HPDE6-E6E7 (cell line): ENCODE data around the gene CCL16.
"Not testable (repeated sequence)": the region's sequence is repeated elsewhere in the genome, so short reads cannot be mapped to it uniquely, and the experiment has no call there.

ENCODE experiments used
- DNase-seq: peaks from one replicate; pipeline ENCODE4 v3.0.0; 2011; ENCODE audit warnings: missing footprints; ENCODE audit errors: extremely low spot score

The CCL16 gene

DNA sequence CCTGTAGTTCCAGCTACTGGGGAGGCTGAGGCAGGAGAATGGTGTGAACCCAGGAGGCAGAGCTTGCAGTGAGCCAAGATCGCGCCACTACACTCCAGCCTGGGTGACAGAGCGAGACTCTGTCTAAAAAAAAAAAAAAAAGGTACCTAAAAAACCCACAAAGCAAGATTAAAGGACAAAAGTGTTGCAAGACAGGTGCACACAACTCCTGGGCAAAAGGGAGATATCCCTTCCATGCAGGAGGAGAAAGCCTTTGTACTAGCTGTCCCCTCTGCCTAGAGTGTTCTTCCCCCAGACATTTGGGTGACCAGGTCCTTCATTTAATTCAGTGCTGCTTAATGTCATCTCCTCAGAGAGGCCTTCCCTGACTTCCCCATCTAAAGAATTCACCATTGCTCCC is 42.8 kb downstream of the CCL16 start:
- not testable (repeated sequence) for DNase-seq

- DNase-seq = no peak
Measured at GRCh38 chr17:35936063-35936462, 45.2 kb downstream of the CCL16 start.

GRCh38 chr17:35934760-35935159 is 46.5 kb downstream of the CCL16 start:
- DNase-seq = no peak

DNA sequence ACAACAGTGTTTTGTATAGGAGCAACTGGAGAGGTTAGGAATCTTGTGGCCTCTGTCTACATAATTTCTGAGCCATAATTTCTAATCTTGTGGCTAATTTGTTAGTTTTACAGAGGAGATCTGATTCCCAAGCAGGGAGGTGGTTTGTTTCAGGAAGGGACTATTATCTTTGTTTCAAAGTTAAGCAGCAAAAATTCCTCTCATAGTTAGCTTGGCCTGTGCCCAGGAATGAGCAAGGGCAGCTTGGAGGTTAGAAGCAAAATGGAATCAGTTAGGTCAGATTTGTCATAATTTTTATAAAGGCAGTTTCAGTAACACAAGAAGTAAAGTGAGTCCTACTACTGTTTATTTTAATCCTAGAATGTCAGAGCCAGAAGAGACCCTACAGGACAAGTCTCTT is 48.7 kb downstream of the CCL16 start:
- no peak for DNase-seq

DNA sequence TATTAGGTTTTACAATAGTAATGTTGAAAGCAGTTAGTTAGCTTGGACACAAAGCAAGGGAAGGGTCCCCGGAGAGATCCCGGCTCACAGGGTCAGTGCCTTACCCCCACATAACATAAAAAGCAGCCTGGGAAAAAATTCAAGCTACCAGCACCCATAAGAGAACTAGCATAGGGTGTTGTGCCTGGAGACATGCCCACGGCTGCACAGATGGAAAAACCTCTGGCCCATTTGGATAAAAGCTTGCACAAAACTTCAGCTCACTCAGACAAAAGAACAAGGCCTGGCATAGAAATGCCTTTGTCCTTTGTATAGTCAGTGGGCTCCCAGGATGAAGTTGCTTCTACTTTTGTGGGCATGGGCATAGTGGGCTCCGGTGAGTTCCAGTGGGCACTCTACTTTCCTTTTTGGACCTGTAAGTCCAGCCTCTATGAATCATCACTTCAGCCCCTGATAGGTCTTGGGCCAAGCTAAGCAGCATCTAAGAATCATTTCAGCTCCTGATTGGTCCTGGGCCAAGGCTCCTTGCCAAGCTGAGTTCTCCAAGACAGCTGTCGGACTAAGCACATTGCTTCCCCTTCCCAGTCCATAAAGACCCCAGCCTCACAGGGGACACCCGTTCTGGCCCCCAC is 49.4 kb downstream of the CCL16 start:
- DNase-seq = no peak

DNA sequence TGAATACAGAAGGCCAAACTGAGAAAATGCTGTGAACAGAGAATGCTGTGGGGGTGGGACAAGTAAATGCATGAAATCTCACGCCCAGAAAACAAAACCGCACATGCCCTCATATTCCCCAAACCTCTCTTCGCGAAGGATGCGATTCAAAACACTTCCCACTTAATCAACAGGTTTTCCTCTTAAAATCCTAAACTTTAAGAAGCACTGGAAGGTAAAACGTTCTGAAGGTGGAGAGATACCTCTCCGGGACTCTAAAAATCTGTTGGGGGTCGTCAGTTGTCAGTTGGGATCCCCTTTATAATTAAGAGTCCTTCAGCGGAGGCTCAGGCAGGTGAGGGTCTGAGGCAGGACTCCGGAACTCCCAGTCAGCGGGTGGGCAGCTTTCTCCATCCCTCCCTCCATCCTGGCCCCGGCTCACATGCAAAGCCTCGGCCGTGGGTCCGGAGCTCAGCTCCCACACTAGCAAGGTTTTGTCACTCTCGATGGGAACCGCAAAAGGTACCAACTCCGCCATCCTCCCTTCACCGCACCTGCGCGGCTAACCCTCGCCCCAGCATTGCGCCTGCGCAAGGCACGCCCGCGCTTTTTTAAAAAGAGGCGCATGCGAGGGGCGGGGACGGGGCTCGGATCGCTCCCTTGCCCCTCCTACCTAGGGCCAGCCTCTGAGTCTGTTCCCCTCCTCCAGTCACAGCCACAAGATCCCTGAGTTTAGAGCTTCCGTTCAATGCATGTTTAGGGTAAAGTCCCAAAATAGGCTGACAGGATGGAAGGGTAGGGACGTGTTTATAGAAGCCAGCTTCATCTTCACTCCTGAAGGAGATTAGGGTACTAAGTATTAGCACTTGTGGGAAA is 50.9 kb downstream of the CCL16 start, which contains the start of gene RDM1:
RDM1 (minus strand) TSS at position 563 of the 855 bp plus-strand sequence; CDS start at position 517, 46 bp downstream.
- DNase-seq = peak; percentile 95

DNA sequence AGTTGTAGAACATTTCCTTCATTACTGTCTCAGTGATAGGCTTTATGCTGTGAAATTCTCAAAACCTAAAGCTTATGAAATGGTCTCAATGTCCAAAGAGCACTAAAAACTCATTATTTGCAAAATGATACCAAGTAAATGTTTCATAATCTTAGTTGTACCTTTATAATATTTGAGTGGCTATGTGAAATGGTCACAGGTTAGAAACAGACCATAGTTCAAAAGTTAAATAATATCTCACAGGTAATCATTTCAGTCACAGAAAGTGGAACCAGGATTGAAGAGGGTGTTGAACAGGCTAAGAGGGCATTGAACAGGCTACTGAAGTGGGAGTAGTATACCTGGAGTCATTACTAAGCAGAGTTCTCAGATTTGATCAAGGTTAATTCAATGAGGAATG is 53.6 kb downstream of the CCL16 start:
- DNase-seq = no peak
